Measurements from ENCODE around the gene DNER.

DNA sequence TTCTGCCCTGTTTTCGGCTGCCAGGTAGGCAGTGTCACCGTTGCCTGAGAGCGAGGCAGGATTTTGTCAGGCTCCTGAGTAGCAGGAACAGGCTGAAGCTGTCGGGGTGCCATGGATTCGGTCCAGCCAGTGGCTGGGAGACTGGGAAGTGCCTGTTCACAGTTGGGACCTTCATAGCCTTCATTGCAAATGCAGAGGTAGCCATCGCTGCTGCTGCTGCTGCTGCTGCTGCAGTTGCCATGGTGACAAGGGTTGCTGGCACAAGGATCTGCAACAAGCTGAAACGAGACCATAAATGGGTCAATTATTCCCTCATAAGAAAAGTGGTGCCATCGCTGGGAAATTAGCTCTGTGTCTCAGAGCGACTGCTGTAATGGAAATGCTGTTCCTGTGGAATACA is 122.7 kb downstream of the DNER start:
- no peak for TF ChIP-seq EP300 (IDR thresholded peaks at IDR 0.05)
- TF ChIP-seq CHD4 (IDR thresholded peaks at IDR 0.05; ENCODE audit: borderline replicate concordance), result no peak
- TF ChIP-seq, protein P1, sequence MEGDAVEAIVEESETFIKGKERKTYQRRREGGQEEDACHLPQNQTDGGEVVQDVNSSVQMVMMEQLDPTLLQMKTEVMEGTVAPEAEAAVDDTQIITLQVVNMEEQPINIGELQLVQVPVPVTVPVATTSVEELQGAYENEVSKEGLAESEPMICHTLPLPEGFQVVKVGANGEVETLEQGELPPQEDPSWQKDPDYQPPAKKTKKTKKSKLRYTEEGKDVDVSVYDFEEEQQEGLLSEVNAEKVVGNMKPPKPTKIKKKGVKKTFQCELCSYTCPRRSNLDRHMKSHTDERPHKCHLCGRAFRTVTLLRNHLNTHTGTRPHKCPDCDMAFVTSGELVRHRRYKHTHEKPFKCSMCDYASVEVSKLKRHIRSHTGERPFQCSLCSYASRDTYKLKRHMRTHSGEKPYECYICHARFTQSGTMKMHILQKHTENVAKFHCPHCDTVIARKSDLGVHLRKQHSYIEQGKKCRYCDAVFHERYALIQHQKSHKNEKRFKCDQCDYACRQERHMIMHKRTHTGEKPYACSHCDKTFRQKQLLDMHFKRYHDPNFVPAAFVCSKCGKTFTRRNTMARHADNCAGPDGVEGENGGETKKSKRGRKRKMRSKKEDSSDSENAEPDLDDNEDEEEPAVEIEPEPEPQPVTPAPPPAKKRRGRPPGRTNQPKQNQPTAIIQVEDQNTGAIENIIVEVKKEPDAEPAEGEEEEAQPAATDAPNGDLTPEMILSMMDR (IDR thresholded peaks at IDR 0.05), result no peak
- no peak for TF ChIP-seq POLR2A (IDR thresholded peaks at IDR 0.05; ENCODE audit: low read length)
- TF ChIP-seq, protein P2, sequence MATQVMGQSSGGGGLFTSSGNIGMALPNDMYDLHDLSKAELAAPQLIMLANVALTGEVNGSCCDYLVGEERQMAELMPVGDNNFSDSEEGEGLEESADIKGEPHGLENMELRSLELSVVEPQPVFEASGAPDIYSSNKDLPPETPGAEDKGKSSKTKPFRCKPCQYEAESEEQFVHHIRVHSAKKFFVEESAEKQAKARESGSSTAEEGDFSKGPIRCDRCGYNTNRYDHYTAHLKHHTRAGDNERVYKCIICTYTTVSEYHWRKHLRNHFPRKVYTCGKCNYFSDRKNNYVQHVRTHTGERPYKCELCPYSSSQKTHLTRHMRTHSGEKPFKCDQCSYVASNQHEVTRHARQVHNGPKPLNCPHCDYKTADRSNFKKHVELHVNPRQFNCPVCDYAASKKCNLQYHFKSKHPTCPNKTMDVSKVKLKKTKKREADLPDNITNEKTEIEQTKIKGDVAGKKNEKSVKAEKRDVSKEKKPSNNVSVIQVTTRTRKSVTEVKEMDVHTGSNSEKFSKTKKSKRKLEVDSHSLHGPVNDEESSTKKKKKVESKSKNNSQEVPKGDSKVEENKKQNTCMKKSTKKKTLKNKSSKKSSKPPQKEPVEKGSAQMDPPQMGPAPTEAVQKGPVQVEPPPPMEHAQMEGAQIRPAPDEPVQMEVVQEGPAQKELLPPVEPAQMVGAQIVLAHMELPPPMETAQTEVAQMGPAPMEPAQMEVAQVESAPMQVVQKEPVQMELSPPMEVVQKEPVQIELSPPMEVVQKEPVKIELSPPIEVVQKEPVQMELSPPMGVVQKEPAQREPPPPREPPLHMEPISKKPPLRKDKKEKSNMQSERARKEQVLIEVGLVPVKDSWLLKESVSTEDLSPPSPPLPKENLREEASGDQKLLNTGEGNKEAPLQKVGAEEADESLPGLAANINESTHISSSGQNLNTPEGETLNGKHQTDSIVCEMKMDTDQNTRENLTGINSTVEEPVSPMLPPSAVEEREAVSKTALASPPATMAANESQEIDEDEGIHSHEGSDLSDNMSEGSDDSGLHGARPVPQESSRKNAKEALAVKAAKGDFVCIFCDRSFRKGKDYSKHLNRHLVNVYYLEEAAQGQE (IDR thresholded peaks at IDR 0.05), result no peak
- TF ChIP-seq KDM1A (IDR thresholded peaks at IDR 0.05; ENCODE audit: low read depth), result no peak
